Mesothelial cell of epicardium (in vitro differentiated cells): ENCODE results near the gene CASTOR1. TPM values are rescaled to one million over a fixed set of nuclear protein-coding genes. Genes with fewer than 3 reads are reported as not detected.

Source experiments
- DNase-seq, 2 experiments: peaks; one replicate each; pipeline ENCODE4 v3.0.0; 2021; ENCODE audit warnings: low spot score in 2 of 2; ENCODE audit not compliant: unreplicated experiment in 2 of 2
- H3K27ac Mint-ChIP-seq: 2 replicates; pipeline ENCODE4 v1.8.0; 2021; ENCODE audit warnings: mixed read lengths
- H3K27me3 Mint-ChIP-seq: 2 replicates; pipeline ENCODE4 v1.8.0; 2021; ENCODE audit warnings: low read depth, mixed read lengths
- H3K36me3 Mint-ChIP-seq: 2 replicates; pipeline ENCODE4 v1.8.0; 2021; ENCODE audit warnings: mixed read lengths
- H3K4me1 Mint-ChIP-seq: 2 replicates; pipeline ENCODE4 v1.8.0; 2021; ENCODE audit warnings: mixed read lengths
- H3K4me3 Mint-ChIP-seq: 2 replicates; pipeline ENCODE4 v1.8.0; 2021; ENCODE audit warnings: mild to moderate bottlenecking, moderate library complexity, mixed read lengths
- H3K9me3 Mint-ChIP-seq: 2 replicates; pipeline ENCODE4 v1.8.0; 2021; ENCODE audit warnings: mixed read lengths
- total RNA-seq: library from RNA; stranded (reverse); gene quantifications from 3 replicates; pipeline ENCODE4 v1.2.1, GENCODE V29; 2021
- TF ChIP-seq, protein P1 (sequence below): fragments of 200-600 bp; sonication (generic); IDR thresholded peaks from one replicate; pipeline ENCODE4 v1.5.0; 2021; ENCODE audit warnings: antibody characterized with exemption; ENCODE audit not compliant: unreplicated experiment

Gene CASTOR1
- total RNA-seq, 1 donor from 2014 or later = 13.5 TPM

DNA sequence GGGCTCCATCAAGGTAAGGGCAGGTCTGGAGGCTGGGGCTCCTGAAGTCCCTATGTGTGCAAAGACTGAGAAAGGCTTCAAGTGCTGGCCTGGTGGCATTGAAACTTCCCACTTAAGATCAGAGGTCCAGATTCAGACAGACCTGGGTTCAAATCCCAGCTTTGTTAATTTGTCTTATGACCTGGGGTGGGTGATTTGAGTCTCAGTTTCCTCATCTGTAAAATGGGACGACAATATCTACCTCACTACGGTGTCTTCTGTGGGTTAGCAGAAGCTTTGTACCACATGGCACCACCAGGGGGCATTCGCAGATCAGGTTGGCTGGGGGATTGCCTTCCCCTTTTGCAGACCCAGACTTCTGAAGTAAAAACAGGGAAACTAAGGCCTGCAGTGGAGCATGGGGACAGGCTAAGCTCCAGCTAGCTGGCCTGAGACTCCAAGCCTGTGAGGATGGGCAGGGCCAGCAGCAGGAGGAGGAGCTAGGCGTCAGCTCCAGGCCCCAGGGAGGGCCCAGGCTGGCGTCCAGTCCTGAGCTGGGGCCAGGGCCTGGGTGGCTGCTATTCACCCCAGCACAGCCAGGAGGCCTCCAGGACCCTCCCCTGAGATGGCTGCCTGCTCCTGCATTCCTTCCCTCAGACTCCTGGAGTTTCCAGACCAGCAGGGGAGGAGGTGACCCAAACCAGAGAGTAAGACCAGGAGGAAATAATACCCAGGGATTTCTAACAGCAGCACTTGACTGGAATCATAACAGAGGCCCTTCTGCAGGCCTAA, 1.5 kb downstream of the CASTOR1 start:
- peak overlapping the region; percentile 84 for H3K27ac Mint-ChIP-seq
- DNase-seq = peak; percentile 41 to 73
- H3K36me3 Mint-ChIP-seq = peaks cover 4% of the 10 kb centered on the region
- peaks cover 15% of the 10 kb centered on the region for H3K4me1 Mint-ChIP-seq
- H3K9me3 Mint-ChIP-seq = no peaks in the 10 kb centered on the region
- TF ChIP-seq, protein P1, sequence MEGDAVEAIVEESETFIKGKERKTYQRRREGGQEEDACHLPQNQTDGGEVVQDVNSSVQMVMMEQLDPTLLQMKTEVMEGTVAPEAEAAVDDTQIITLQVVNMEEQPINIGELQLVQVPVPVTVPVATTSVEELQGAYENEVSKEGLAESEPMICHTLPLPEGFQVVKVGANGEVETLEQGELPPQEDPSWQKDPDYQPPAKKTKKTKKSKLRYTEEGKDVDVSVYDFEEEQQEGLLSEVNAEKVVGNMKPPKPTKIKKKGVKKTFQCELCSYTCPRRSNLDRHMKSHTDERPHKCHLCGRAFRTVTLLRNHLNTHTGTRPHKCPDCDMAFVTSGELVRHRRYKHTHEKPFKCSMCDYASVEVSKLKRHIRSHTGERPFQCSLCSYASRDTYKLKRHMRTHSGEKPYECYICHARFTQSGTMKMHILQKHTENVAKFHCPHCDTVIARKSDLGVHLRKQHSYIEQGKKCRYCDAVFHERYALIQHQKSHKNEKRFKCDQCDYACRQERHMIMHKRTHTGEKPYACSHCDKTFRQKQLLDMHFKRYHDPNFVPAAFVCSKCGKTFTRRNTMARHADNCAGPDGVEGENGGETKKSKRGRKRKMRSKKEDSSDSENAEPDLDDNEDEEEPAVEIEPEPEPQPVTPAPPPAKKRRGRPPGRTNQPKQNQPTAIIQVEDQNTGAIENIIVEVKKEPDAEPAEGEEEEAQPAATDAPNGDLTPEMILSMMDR = peak; percentile 79
- H3K4me3 Mint-ChIP-seq = peak overlapping the region; percentile 70
- no peaks in the 10 kb centered on the region for H3K27me3 Mint-ChIP-seq

GRCh38 chr22:30286813-30287647, 2.3 kb downstream of the CASTOR1 start:
- H3K36me3 Mint-ChIP-seq = peaks cover 3% of the 10 kb centered on the region
- DNase-seq = peak; percentile 65 to 84
- H3K4me3 Mint-ChIP-seq = no peak overlapping the region
- H3K9me3 Mint-ChIP-seq = no peaks in the 10 kb centered on the region
- TF ChIP-seq, protein P1 = peak; percentile 91
- H3K4me1 Mint-ChIP-seq = peaks cover 15% of the 10 kb centered on the region
- H3K27ac Mint-ChIP-seq = no peak overlapping the region
- H3K27me3 Mint-ChIP-seq = no peaks in the 10 kb centered on the region

GRCh38 chr22:30286331-30286730, 3.0 kb downstream of the CASTOR1 start:
- Mint-ChIP-seq H3K27ac (no peak overlapping the region), H3K27me3 (no peaks in the 10 kb centered on the region), H3K9me3 (no peaks in the 10 kb centered on the region), H3K36me3 (peaks cover 3% of the 10 kb centered on the region), H3K4me1 (peaks cover 15% of the 10 kb centered on the region), H3K4me3 (no peak overlapping the region)
- TF ChIP-seq, protein P1 = no peak
- DNase-seq = no peak

- DNase-seq = no peak
- H3K9me3 Mint-ChIP-seq = no peaks in the 10 kb centered on the region
- H3K27me3 Mint-ChIP-seq = no peaks in the 10 kb centered on the region
- H3K4me1 Mint-ChIP-seq = peaks cover 12% of the 10 kb centered on the region
- TF ChIP-seq, protein P1 = no peak
- H3K27ac Mint-ChIP-seq = no peak overlapping the region
- peaks cover 3% of the 10 kb centered on the region for H3K36me3 Mint-ChIP-seq
- no peak overlapping the region for H3K4me3 Mint-ChIP-seq
These were observed 3.5 kb downstream of the CASTOR1 start for GRCh38 chr22:30285846-30286200.

- peaks cover 12% of the 10 kb centered on the region for H3K4me1 Mint-ChIP-seq
- no peak overlapping the region for H3K27ac Mint-ChIP-seq
- TF ChIP-seq, protein P1 = no peak
- no peaks in the 10 kb centered on the region for H3K9me3 Mint-ChIP-seq
- H3K36me3 Mint-ChIP-seq = peaks cover 3% of the 10 kb centered on the region
- no peaks in the 10 kb centered on the region for H3K27me3 Mint-ChIP-seq
- no peak overlapping the region for H3K4me3 Mint-ChIP-seq
- DNase-seq = no peak
These were observed 4.0 kb downstream of the CASTOR1 start for GRCh38 chr22:30285176-30285845.
